ENCODE measurements around the gene CANT1.
"Not testable (repeated sequence)": the region's sequence is repeated elsewhere in the genome, so short reads cannot be mapped to it uniquely, and the experiment has no call there.

CANT1 gene

DNA sequence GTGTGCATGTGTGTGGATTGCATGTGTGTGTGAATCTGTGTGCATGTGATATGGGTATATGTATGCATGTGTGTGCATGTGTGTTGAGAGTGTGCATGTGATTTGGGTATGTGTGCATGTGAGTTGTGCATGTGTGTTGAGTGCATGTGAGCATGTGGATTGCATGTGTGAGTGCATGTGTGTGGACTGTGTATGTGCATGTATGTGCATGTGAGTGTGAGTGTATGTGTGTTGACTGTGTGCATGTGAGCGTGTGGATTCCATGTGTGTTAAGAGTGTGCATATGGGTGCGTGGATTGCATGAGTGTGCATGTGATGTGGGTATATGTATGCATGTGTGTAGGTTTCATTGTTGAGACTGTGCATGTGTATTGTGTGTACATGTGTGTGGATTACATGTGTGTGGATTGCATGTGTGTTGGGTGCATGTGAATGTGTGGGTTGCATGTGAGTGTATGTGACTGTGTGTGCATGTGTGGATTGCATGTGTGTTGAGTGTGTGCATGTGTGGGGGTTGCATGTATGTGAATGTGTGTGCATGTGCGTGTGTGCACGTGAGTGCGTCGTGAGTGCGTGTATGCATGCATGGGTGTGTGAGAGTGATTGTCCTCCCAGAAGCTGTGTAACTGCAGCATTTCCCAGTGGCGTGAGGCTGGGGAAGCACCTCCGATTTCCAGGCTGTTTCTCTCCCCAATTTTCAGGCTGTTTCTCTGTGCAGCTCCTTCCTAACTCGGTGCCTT is 33.8 kb upstream of the CANT1 start:
- no peak for DNase-seq

DNA sequence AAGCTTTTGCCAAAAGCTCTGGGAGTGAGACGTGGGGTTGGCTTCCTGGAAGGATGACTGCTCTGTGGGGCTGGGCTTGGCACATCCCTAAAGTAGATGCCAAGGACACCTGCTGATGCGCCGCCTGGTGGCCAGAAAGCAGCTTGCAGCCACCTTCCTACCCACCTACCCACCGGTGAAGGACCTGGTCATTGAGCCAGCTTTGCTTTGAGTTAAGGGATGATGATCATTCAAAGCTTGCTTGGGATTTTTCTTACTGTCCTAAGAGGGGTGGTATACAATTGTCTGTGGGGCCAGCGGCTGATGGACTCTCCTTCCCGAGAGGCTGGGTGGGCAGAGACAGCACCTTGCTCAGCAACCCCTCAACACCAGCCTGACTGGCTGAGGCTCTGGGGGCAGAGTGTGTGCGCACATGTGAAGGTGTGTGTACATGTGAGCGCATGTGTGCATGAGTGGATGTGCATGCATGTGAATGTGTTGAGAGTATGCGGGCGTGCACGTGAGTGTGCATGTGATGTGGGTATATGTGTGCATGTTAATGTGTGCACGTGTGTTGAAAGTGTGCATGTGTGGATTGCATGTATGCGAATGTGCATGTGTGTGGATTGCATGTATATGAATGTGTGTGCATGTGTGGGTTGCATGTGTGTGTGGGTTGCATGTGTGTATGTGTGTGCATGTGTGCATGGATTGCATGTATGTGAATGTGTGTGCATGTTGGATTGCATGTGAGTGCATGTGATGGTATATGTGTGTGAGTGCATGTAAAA is 33.0 kb upstream of the CANT1 start:
- peak; percentile 69 for DNase-seq

DNA sequence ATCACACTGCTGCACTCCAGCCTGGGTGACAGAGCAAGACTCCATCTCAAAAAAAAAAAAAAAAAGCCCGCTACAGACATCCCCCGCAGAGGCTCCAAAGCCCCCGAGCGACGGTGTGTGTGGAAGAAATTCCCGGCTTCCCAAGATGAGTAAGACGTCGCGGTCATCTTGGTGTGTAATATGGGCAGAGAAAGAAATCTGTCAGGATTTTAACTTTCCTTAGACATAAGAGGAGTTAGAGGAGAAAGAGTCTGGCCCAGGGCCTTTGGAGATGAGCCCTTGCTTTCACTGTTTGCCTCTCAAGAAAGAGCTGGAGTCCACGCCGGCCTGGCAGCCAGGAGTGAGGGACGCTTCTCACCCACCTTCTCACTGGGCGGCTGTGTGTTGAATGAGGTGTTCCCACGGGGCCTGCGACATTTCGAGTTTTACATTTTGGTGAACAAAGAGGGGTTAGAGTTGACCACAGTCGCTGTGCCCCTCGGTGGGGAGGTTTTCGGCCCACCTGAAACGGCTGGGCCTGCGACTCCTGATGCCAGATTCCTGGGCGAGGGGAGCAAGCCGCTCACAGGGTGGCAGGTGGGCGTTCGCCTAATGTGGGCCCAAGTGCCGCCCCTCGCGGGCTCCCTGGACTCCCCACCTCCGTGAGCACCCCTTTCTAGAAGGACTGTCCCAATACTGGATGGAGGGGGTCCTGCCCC is 32.3 kb upstream of the CANT1 start:
- DNase-seq: no peak

DNA sequence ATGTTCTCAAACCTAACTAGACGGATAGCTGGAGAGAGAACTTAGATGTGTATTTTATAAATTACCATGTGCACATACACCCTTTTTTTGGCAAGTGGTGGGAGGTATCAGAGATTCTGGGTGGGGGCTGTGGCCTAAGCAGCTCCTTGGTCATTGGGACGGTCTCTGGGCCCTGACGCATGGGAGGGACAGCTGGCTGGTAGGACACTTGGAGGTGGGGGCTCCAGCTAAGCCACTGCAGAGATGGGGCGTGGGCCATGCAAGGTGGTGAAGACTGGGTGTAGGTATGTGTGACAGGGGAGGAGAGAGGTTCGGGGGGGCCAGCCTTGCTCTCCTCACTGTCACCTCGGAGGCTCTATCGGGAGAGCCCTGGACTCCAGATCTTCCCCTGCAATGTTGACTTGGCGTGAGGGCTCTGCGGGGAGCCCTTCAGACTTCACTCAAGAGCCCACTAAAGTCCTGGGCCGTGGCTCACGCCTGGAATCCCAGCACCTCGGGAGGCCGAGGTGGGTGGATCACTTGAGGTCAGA is 31.5 kb upstream of the CANT1 start:
- DNase-seq: no peak

DNA sequence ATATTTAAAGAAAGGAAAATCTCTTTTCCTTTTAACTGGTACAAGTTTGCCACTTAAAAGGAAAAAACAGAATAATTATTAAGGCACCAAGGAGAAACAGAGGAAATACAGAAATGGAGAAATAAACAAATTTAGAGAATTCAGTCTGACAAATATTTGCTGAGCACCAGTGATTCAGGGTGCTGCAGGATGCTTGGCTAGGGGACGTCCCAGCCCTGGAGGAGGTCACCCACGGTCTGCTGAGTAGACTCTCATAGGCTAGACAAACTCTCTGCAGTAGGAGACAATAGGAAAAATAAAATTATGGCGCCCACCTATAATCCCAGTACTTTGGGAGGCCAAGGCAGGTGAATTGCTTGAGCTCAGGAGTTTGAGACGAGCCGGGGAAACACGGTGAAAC is 30.3 kb upstream of the CANT1 start:
- no peak for DNase-seq

DNA sequence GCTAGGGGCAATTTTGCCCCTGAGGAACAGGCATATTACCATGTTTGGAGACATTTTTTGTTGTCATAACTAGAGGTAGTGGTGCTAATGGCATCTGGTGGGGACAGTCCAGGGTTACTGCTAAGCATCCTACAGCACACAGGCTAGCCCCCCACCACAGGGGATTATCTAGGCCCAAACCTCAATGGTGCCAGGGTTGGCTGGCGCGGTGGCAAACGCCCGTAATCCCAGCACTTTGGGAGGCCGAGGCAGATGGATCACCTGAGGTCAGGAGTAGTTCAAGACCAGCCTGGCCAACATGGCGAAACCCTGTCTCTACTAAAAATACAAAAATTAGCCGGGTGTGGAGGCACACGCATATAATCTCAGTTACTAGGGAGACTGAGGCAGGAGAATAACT is 29.6 kb upstream of the CANT1 start:
- DNase-seq: no peak

DNA sequence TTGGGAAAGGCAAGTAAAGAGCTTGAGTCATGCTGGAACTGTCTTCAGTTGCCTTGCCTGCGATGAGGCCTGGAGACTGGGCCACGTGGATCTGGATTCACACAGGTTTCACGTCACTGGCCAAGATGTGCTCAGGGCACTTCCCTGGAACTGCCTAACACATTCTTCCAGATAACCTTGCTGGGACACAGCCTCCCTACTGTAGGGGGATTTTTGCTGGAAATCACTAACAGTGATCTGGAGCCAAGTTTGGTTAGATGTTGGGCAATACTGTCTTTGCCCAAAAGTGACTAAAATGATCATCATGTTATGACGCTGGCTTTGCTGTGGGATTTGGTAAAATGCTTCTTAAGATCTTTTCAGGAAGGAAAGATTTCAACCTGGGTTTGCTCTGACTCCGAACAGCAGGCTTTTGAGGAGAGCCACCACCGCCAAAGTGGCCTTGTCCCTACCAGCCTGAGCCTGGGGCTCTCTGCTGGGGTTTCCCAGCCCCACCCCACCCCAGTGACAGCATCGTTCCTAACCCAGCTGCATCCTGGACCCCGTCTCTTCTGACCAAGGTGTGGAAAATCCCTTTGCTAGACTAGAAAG is 29.1 kb upstream of the CANT1 start:
- DNase-seq: no peak

DNA sequence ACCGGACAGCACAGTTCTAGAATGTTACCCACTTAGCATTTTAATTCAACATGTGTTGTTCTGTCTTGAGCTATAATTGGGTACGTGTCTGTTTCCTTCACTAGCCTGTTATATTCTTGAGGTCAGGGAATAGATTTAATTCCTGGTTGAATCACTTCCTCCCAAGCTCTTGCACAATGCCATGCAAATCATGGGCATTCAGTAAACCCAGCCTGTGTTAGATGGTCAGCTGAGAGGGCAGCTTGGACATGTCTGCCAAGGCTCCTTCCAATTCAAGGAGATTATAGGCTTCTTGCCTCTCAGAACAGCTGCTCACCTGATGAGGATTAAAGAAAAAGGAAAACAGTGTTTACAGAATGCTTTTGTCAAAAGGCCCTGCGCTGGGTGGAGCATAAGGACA is 27.0 kb upstream of the CANT1 start:
- DNase-seq: no peak

DNA sequence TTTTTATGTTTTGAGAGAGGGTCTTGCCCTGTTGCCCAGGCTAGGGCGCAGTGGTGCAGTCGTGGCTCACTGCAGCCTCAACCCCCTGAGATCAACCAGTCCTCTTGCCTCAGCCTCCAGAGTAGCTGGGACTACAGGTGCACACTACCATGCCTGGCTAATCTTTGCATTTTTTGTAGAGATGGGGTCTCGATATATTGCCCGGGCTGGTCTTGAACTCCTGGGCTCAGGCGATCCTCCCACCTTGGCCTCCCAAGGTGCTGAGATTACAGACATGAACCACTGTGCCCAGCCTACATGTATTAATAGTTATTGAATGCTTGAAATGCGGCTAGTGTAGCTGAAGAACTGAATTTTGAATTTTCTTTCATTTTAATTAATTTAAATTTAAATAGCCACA is 26.6 kb upstream of the CANT1 start:
- DNase-seq: no peak

DNA sequence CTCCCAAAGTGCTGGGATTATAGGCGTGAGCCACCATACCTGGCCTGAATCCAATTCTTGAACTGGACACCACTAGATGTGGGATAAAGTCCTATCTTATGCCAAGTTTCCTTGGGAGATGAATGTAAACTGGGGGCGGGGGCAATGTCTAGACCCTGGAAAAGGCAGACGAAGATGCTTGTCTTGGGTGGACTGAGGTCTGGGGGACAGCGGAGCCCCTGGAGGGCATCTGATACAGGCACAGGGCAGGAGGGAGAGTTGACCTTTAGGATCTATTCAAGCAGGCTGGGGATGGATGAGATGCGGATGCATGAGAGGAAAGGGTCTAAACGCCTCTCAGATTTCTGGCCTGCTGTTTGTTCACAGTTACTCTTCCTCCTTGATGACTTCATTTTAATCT is 26.1 kb upstream of the CANT1 start:
- DNase-seq: no peak

DNA sequence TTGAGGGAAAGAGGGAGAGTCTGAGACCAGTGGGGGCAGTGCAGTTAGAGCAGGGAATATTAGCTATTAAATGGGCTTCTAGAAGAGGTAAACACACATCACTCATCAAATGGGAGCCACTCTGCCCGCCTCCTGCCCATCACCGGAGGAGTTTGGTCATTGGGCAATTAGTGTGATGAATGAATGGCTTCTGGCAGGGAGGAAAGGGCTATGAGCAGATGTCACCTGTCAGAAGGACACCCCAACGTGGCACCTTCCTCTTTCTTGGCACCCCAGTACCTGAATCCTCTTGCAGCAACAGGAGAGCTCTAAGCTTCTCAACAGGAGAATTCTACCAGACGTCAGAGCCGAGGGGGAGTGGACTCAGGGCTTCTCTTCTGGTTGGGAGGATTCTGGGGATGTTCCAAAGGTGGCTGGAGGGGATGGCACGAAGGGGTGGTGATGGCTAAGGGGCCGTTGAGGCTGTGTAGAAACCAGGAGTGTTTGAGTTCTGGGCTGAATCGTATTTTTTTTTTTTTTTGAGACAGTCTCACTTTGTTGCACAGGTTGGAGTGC is 25.4 kb upstream of the CANT1 start:
- DNase-seq: no peak

DNA sequence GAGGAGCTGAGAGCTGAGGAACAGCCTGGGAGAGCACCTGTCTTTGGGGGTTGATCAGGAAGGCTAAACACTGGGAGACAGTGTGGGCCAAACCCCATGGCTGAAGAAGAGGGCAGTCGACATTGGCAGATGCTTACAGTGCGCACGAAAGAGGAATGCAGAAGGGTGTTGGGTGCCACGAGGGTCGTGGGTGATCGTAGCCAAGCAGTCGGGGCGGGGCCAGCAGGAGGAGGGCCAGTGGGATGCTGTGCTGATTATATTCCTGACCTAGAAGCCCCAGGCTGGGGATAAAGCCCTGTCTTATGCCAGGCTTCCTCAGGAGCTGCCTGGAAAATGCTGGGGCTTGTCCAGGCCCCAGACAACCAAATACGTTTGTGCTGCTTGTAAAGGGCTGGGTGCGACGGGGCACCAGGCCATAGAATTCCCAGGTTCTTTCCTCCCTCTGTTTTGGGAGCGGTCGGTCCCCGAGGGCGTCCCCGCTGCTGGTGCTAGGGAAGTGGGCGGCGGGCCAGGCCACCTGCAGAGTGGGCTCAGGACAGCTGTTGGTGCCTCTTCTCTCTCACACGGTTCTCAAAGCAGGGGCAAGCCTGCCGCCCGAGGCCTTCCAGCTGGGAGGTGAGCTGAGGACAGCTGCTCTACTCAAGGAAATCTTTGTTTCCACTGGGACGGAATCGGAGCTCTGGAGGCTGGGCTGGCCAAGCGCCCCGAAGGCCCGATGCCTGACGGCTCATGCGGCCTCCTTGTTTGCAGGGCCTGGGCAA is 24.4 kb upstream of the CANT1 start:
- no peak for DNase-seq

DNA sequence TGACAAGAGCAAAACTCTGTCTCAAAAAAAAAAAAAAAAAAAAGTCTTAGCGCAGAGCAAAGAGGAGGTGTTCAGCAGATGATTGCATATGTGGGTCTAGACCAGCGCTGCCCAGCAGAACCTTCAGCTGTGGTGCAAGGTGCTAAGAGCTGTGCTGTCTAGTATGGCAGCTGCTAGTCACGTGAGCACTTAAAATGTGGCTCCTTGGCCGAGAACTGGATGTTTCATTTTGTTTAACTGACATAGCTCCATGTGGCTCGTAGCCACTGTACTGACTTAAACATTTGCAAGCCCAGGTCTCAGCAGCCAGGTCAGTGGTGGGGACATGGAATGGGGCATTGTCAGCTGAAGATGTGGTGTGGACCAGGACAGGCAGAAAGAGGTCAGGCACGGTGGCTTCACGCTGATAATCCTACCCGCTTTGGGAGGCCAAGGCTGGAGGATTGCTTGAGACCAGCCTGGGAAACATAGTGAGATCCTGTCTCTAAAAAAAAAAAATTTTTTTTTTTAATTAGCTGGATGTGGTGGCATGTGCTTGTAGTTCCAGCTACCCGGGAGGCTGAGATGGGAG is 23.6 kb upstream of the CANT1 start:
- no peak for DNase-seq

DNA sequence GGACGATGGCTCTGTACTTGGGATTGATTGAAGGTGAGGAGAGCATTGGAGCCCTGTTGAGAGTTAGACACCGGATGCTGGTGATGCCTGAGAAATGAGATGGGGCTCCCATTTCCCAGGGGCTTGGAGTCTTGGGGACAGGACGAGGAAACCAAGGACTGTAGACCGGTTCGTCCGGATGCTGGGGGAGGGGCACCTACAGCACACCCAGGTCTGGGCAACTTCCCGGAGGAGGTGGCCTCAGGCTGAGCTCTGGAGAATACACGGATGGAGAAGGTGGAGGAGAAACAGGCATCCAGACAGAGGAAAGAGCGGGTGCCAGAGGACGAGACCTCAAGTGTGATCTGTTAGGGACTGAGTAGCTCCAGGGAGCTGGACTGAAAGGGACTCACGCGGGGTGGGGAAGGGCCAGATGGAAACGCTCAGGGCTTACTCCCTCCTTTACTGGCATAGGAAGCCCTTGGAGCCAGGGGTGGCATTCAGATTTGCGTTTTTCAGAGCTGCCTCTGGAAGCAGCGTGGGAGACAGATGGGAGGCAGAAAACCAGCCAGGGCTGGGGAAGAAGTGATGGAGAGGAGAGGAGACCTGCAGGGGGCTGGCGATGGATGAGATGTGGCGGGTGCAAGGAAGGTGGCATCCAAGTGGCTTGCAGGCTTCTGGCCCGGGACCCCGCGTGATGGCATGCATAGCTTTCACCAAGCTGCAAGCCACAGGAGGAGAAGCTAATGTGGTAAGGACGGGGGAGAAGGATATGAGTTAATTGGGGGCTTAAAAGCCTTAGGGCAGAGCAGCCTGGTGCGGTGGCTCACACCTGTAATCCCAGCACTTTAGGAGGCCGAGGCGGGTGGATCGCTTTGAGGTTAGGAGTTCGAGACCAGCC is 22.7 kb upstream of the CANT1 start:
- no peak for DNase-seq

DNA sequence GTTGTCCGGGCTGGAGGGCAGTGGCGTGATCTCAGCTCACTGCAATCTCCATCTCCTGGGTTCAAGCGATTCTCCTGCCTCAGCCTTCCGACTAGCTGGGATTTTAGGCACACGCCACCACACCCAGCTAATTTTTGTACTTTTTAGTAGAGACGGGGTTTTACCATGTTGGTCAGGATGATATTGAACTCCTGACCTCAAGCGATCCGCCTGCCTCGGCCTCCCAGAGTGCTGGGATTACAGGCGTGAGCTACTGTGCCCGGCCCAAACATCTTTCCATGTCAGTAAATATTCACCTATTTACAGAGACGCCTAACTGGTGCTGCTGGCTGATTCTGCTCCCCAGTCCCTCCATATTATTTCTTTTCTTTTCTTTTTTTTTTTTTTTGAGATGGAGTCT is 21.1 kb upstream of the CANT1 start:
- DNase-seq: not testable (repeated sequence)

DNA sequence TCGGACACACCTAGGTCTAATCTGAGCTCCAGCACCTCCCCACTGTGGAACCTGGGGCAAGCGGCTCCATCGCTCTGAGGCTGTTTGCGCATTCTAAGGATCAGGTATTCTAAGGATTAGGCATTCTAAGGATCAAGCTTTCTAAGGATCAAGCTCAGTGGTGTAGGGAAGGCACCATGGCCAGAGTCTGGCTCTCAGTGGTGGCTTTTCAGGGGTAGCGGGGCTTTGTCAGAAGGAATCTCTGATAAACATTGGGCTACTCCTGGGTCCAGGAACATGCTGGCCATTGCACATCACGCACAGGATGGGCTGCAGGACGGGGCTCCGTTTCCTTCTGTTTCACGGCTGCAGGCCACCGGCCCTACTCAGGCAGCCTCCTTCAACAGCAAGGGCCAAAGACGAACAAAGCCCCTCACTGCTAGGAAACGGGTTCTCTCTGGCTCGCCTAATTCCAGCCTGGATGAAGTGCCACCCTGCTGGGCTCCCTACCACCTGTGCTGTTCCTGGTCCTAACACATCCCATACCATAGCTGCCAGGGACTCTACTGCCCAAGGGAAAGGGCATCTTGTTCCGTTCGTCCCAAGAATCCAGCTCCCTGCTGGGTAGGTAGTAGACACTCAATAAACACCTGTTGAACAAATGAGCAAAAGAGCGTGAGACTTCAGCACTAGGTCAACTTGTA is 19.9 kb upstream of the CANT1 start:
- no peak for DNase-seq

DNA sequence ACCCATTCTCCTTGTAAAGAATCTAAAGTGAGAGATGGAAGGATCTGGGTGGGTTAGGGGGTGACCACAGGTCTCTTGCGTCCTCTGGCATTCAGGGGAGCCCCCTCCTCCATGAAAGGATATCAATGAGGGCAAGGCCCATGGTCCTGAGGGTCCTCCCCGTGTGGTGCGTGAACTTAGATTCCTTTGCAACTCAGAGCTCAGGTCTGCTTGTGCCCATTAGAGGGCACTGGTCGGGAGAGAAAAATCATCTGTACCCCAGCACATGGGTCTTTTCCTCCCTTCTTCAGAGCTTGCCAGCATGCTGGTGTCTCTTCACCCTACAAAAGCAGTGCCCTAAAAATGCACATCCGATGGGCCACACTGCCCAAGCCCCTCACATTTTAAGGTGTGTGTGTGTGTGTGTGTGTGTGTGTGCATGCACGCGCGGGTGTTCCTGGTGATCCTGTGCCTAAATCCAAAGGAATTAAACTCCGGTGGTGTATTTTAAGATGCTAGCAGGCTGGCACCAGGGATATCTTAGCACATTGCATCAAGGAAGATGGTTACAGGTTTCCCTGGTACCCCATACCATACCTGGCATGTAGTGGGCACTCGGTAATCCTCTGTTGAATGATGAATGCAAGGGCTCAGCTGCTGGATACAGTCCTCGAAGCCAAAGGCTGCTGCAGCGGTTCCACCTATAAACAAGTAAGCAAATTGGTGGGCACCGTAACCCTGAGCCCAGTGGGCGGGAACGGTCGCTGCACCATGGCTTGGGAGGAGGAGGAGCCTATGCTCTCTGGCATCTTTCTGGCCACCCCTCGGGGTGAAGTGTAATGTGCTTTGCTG is 19.1 kb upstream of the CANT1 start:
- DNase-seq: no peak

DNA sequence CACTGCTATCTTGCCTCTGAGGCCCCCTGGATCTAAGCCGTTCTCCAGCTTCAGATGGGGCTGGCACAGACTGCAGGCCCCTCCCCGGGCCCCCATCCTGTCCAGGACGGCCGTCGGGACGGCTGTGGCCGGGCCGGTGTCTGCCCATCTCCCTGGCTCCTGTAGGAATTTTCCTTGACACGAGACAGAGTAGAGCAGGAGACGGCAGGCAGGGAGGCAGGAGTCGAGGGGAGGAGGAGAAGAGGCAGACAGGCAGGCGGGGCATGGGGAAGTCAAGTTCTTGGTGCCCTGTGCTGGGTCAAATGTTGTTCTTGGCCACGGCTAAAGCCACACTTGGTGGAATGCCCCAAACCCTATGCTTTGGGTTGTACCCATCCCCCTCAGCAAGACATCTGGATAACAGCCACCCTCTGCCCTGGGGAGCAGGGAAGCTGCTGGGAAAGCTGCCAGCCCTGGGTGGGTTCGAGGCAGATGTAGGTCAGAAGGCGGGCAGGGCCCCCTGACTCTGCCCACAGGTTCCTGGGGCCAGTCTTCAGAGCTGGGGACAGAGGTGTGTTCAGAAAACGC is 18.4 kb upstream of the CANT1 start:
- DNase-seq: no peak
